Right renal cortex interstitium (tissue), 3 donors: Measurements from ENCODE around the gene SRSF1. TPM values are rescaled to one million over a fixed set of nuclear protein-coding genes. Genes with fewer than 3 reads are reported as not detected.
A peak's percentile ranks its signal among the peaks of the same experiment; 100 is the strongest.

Experiments
- DNase-seq, 3 donors: peaks; one replicate each; pipeline ENCODE4 v3.0.0-alpha.2; 2013; ENCODE audit warnings: low read depth in 3 of 3, low spot score in 2 of 3
- polyA plus RNA-seq, 3 donors: library from polyadenylated mRNA; unstranded; fragments of 120-200 nt; gene quantifications; one replicate each; pipeline ENCODE4 v1.2.1, GENCODE V29; 2013; ENCODE audit not compliant: insufficient read length in 3 of 3

SRSF1 gene
- polyA plus RNA-seq, 3 donors, result 403 to 437 (median 436) TPM

- DNase-seq, result no peak
These were observed 12.5 kb upstream of the SRSF1 start for GRCh38 chr17:58019521-58019920.

- no peak for DNase-seq
These were observed 12.0 kb upstream of the SRSF1 start for GRCh38 chr17:58019039-58019438.

- no peak for DNase-seq
These were observed 3.2 kb upstream of the SRSF1 start for GRCh38 chr17:58010067-58010799.

- DNase-seq, result no peak
These were observed 998 bp upstream of the SRSF1 start for GRCh38 chr17:58007781-58008706.

GRCh38 chr17:58006560-58006923, 504 bp downstream of the SRSF1 start:
- DNase-seq, result peak in 2 of 3 donors; percentile 72 to 75

GRCh38 chr17:58005728-58006559, 1.1 kb downstream of the SRSF1 start:
- DNase-seq, result no peak

GRCh38 chr17:58005031-58005727, 1.9 kb downstream of the SRSF1 start:
- DNase-seq, result no peak

GRCh38 chr17:58004060-58004459, 3.0 kb downstream of the SRSF1 start:
- no peak for DNase-seq

- DNase-seq, result no peak
These were observed 4.1 kb downstream of the SRSF1 start for GRCh38 chr17:58002973-58003372.

- no peak for DNase-seq
These were observed 4.7 kb downstream of the SRSF1 start for GRCh38 chr17:58002154-58002948.

GRCh38 chr17:58001461-58002124, 5.5 kb downstream of the SRSF1 start:
- DNase-seq, result no peak

- peak in 2 of 3 donors; percentile 67 to 68 for DNase-seq
These were observed 7.5 kb downstream of the SRSF1 start for GRCh38 chr17:57999496-58000017.

- no peak for DNase-seq
These were observed 8.0 kb downstream of the SRSF1 start for GRCh38 chr17:57999010-57999495.

- no peak for DNase-seq
These were observed 9.8 kb downstream of the SRSF1 start for GRCh38 chr17:57997085-57997809.

- DNase-seq, result peak in 1 of 3 donors; percentile 43
These were observed 11.7 kb downstream of the SRSF1 start for GRCh38 chr17:57995076-57995956.

GRCh38 chr17:57994436-57994835, 12.6 kb downstream of the SRSF1 start:
- DNase-seq, result no peak
